CD4-positive, alpha-beta T cell (primary cell): ENCODE measurements around the gene THNSL1. TPM values are rescaled to one million over a fixed set of nuclear protein-coding genes. Genes with fewer than 3 reads are reported as not detected.

Source experiments
- ATAC-seq: fragments of 200-7000 bp; cut with Tn5 transposase; one replicate; pipeline ENCODE4 v1.10.0; 2022; ENCODE audit warnings: mild to moderate bottlenecking; ENCODE audit not compliant: poor library complexity
- CTCF ChIA-PET: fragments of 350-600 bp; sonication (Branson Sonifier 250); formaldehyde crosslinking; loops from one replicate; lab custom pipeline; 2021; ENCODE audit warnings: antibody characterized with exemption, inconsistent platforms; lab: Charles Lee
- POLR2A ChIA-PET: fragments of 350-600 bp; sonication (Branson Sonifier 250); formaldehyde crosslinking; loops from one replicate; lab custom pipeline; 2021; ENCODE audit warnings: antibody characterized with exemption, inconsistent platforms; lab: Charles Lee
- DNase-seq, 14 experiments: peaks; one replicate each; pipeline ENCODE4 v3.0.0-alpha.2; 2013 to 2020; ENCODE audit warnings: mixed read lengths in 2 of 14
- H3K27ac ChIP-seq, 2 donors: one replicate each; pipeline versions ENCODE4 v1.5.1 to v1.7.0; 2013; ENCODE audit warnings: low read length in 2 of 2, low read depth in 1 of 2, mild to moderate bottlenecking in 1 of 2
- H3K27me3 ChIP-seq, 2 experiments: 1 replicate in 1 of 2; 2 replicates in 1 of 2; pipeline versions ENCODE4 v1.6.1 to v1.7.0; 2013; ENCODE audit warnings: low read length in 2 of 2, control low read depth in 1 of 2, mild to moderate bottlenecking in 1 of 2, moderate library complexity in 1 of 2; ENCODE audit not compliant: insufficient read depth in 2 of 2, control insufficient read depth in 1 of 2
- H3K36me3 ChIP-seq: one replicate; pipeline ENCODE4 v1.6.1; 2013; ENCODE audit warnings: low read length, control low read depth; ENCODE audit not compliant: insufficient read depth
- H3K4me1 ChIP-seq: one replicate; pipeline ENCODE4 v1.6.1; 2013; ENCODE audit warnings: low read length, control low read depth; ENCODE audit not compliant: insufficient read depth
- H3K4me3 ChIP-seq: one replicate; pipeline ENCODE4 v1.5.1; 2013; ENCODE audit warnings: mild to moderate bottlenecking, low read length, moderate library complexity
- H3K9me3 ChIP-seq, 2 experiments: 1 replicate in 1 of 2; 2 replicates in 1 of 2; pipeline versions ENCODE4 v1.6.1 to v1.7.0; 2013; ENCODE audit warnings: low read length in 2 of 2, mild to moderate bottlenecking in 2 of 2, control low read depth in 1 of 2, moderate library complexity in 1 of 2; ENCODE audit not compliant: control insufficient read depth in 1 of 2, insufficient read depth in 1 of 2
- H3K27ac Mint-ChIP-seq: one replicate; pipeline ENCODE4 v1.8.0; 2020; ENCODE audit warnings: mixed read lengths
- H3K27me3 Mint-ChIP-seq: one replicate; pipeline ENCODE4 v1.8.0; 2021; ENCODE audit warnings: mixed read lengths
- H3K36me3 Mint-ChIP-seq: one replicate; pipeline ENCODE4 v1.8.0; 2021; ENCODE audit warnings: low read depth, mixed read lengths
- H3K4me1 Mint-ChIP-seq: one replicate; pipeline ENCODE4 v1.8.0; 2021; ENCODE audit warnings: low read depth, mixed read lengths
- H3K4me3 Mint-ChIP-seq: one replicate; pipeline ENCODE4 v1.8.0; 2020; ENCODE audit warnings: mild to moderate bottlenecking, mixed read lengths
- H3K9me3 Mint-ChIP-seq: one replicate; pipeline ENCODE4 v1.8.0; 2020; ENCODE audit warnings: mixed read lengths
- CTCF ChIP-seq: fragments of 200-600 bp; IDR thresholded peaks from one replicate; pipeline ENCODE4 v1.8.0; 2022; ENCODE audit warnings: antibody characterized with exemption, mild to moderate bottlenecking
- intact Hi-C, 2 experiments: fragments of 100-400 bp; cut with DNase I in 1 of 2; cut with micrococcal nuclease in 1 of 2; formaldehyde crosslinking; loops; one replicate each; pipeline versions ENCODE4 v1.15.1 to v1.9.0; 2023 to 2025; cut with DNase I, micrococcal nuclease
- total RNA-seq, 174 experiments: library from RNA in 2 of 174; stranded (reverse) in 2 of 174; gene quantifications; one replicate each; pipeline ENCODE4 v1.2.3 and lab custom pipeline; 2021 to 2026

The THNSL1 gene
- total RNA-seq, 2 experiments from 2014 or later, result 0.31 to 0.52 TPM

DNA sequence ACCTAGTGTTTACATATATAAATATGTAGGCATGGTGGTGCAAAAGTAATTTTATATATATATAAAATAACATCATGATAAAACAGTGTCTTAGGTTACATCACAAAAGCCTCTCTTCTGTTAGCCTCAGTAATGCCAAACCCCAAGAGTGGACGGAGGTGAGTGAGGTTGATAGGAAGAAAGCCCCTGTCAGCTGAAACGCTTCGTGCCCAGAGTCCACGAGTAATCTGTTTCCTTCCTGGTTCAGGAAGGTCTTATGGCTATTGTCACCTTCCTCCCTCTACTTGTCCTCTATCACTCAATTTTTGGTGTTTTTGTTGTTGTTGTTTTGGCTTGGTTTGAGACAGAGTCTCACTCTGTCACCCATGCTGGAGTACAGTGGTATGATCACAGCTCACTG, 41.5 kb downstream of the THNSL1 start:
- Mint-ChIP-seq H3K4me3 (no peak overlapping the region), H3K27ac (no peak overlapping the region), H3K4me1 (peaks cover 10% of the 10 kb centered on the region), H3K9me3 (no peaks in the 10 kb centered on the region), H3K27me3 (peaks cover 5% of the 10 kb centered on the region), H3K36me3 (no peaks in the 10 kb centered on the region)
- TF ChIP-seq CTCF, result no peak
- DNase-seq, result no peak
- peaks cover 6% of the 10 kb centered on the region for H3K4me1 ChIP-seq
- H3K9me3 ChIP-seq, result no peaks in the 10 kb centered on the region
- ChIA-PET POLR2A (no interaction called here), CTCF (no interaction called here)
- no peaks in the 10 kb centered on the region for H3K36me3 ChIP-seq
- no peak overlapping the region for H3K4me3 ChIP-seq
- no peak for ATAC-seq
- no peak overlapping the region for H3K27ac ChIP-seq
- no peaks in the 10 kb centered on the region for H3K27me3 ChIP-seq
- intact Hi-C loops, result no loop called here

DNA sequence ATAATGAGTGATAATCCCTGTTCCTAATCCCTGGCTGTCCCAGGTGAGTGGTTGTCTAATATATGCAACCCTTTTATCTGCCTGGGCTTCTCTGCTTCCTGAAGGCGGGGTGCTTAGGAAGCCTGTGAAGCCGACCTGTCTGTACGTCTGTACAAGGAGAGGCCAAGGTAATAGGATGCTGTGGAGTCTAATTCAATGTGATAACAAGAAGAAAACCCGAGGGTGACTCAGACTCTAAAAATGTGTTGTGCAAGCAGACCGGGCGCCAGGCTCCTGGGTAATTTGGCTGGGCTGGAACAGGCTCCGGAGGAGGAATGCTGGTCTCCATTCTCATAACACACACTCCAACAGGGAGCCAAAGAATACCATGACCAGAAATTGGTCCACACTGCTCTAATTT, 43.6 kb downstream of the THNSL1 start:
- Mint-ChIP-seq H3K4me1 (peaks cover 16% of the 10 kb centered on the region), H3K27ac (no peak overlapping the region), H3K36me3 (no peaks in the 10 kb centered on the region), H3K4me3 (no peak overlapping the region), H3K9me3 (no peaks in the 10 kb centered on the region), H3K27me3 (peaks cover 5% of the 10 kb centered on the region)
- peaks cover 6% of the 10 kb centered on the region for H3K4me1 ChIP-seq
- no peaks in the 10 kb centered on the region for H3K27me3 ChIP-seq
- no peak for DNase-seq
- no peaks in the 10 kb centered on the region for H3K36me3 ChIP-seq
- no peak overlapping the region for H3K27ac ChIP-seq
- intact Hi-C loops, result no loop called here
- no peak for TF ChIP-seq CTCF
- POLR2A ChIA-PET, result no interaction called here
- ATAC-seq, result no peak
- no peaks in the 10 kb centered on the region for H3K9me3 ChIP-seq
- CTCF ChIA-PET, result no interaction called here
- no peak overlapping the region for H3K4me3 ChIP-seq

GRCh38 chr10:25061125-25061524, 44.7 kb downstream of the THNSL1 start:
- Histone ChIP-seq H3K36me3 (no peaks in the 10 kb centered on the region), H3K27ac (no peak overlapping the region), H3K9me3 (no peaks in the 10 kb centered on the region), H3K4me1 (peaks cover 6% of the 10 kb centered on the region), H3K4me3 (no peak overlapping the region), H3K27me3 (no peaks in the 10 kb centered on the region)
- Mint-ChIP-seq H3K27ac (no peak overlapping the region), H3K27me3 (no peaks in the 10 kb centered on the region), H3K4me3 (no peak overlapping the region), H3K4me1 (peaks cover 16% of the 10 kb centered on the region), H3K9me3 (no peaks in the 10 kb centered on the region), H3K36me3 (no peaks in the 10 kb centered on the region)
- no peak for TF ChIP-seq CTCF
- ATAC-seq (no peak), DNase-seq (no peak)
- intact Hi-C loops, result no loop called here
- CTCF ChIA-PET, result no interaction called here
- POLR2A ChIA-PET, result no interaction called here
